LHCN-M2 (cell line): ENCODE data around the gene MINK1. TPM values are rescaled to one million over a fixed set of nuclear protein-coding genes. Genes with fewer than 3 reads are reported as not detected.

Experiments used
- DNase-seq: peaks from one replicate; pipeline ENCODE4 v3.0.0-alpha.2; 2012; ENCODE audit warnings: low read depth
- total RNA-seq: library from RNA; depleted of rRNA; stranded (reverse); fragments of >200 nt; gene quantifications from 2 replicates; pipeline ENCODE4 v1.2.3, GENCODE V29; 2014

MINK1 gene
- total RNA-seq, 1 experiment from 2014 or later, result 33.6 TPM

- no peak for DNase-seq
Observed at GRCh38 chr17:4870855-4871254, 37.7 kb downstream of the MINK1 start.

GRCh38 chr17:4872786-4873185 is 39.6 kb downstream of the MINK1 start:
- no peak for DNase-seq

- DNase-seq, result no peak
Observed at GRCh38 chr17:4877089-4877488, 43.9 kb downstream of the MINK1 start.

GRCh38 chr17:4879601-4880000 is 46.5 kb downstream of the MINK1 start:
- no peak for DNase-seq

GRCh38 chr17:4880857-4881256 is 47.7 kb downstream of the MINK1 start:
- no peak for DNase-seq

- no peak for DNase-seq
Observed at GRCh38 chr17:4881761-4882555, 48.8 kb downstream of the MINK1 start.

- DNase-seq, result no peak
Observed at GRCh38 chr17:4884489-4884888, 51.3 kb downstream of the MINK1 start.

- no peak for DNase-seq
Observed at GRCh38 chr17:4886830-4887229, 53.7 kb downstream of the MINK1 start.

GRCh38 chr17:4887581-4887980 is 54.4 kb downstream of the MINK1 start:
- DNase-seq, result no peak

- no peak for DNase-seq
Observed at GRCh38 chr17:4891411-4892410, 58.6 kb downstream of the MINK1 start.

GRCh38 chr17:4892499-4893221 is 59.5 kb downstream of the MINK1 start:
- DNase-seq, result no peak

GRCh38 chr17:4893272-4893671 is 60.1 kb downstream of the MINK1 start:
- DNase-seq, result no peak

- no peak for DNase-seq
Observed at GRCh38 chr17:4893721-4894560, 60.8 kb downstream of the MINK1 start.

GRCh38 chr17:4895121-4895520 is 62.0 kb downstream of the MINK1 start:
- no peak for DNase-seq

GRCh38 chr17:4895657-4896331 is 62.7 kb downstream of the MINK1 start:
- DNase-seq, result no peak

GRCh38 chr17:4896332-4897197 is 63.4 kb downstream of the MINK1 start:
- DNase-seq, result no peak

- DNase-seq, result no peak
Observed at GRCh38 chr17:4897198-4897687, 64.1 kb downstream of the MINK1 start.

- no peak for DNase-seq
Observed at GRCh38 chr17:4897785-4898184, 64.6 kb downstream of the MINK1 start.

GRCh38 chr17:4898351-4898750 is 65.2 kb downstream of the MINK1 start:
- no peak for DNase-seq
